Hepatocyte (in vitro differentiated cells): Measurements from ENCODE around the gene GPRASP3. TPM values are rescaled to one million over a fixed set of nuclear protein-coding genes. Genes with fewer than 3 reads are reported as not detected.
A peak's percentile ranks its signal among the peaks of the same experiment; 100 is the strongest.
"Not testable (repeated sequence)": the region's sequence is repeated elsewhere in the genome, so short reads cannot be mapped to it uniquely, and the experiment has no call there.

ENCODE experiments used
- DNase-seq: peaks from one replicate; pipeline ENCODE4 v3.0.0-alpha.2; 2016; ENCODE audit warnings: low spot score
- H2AFZ ChIP-seq: fragments of 200-600 bp; sonication (generic); 2 replicates; pipeline ENCODE4 v1.6.0; 2016; ENCODE audit warnings: antibody characterized with exemption, mild to moderate bottlenecking
- H3K27ac ChIP-seq: fragments of 200-600 bp; sonication (generic); 2 replicates; pipeline ENCODE4 v1.5.1; 2016; ENCODE audit warnings: mild to moderate bottlenecking
- H3K27me3 ChIP-seq: fragments of 200-600 bp; sonication (generic); 2 replicates; pipeline ENCODE4 v1.6.1; 2016
- H3K36me3 ChIP-seq: fragments of 200-600 bp; sonication (generic); replicated peaks from 2 replicates; pipeline ENCODE4 v1.5.1; 2016; ENCODE audit warnings: low read depth; ENCODE audit not compliant: insufficient read depth
- H3K4me1 ChIP-seq: fragments of 200-600 bp; sonication (generic); 2 replicates; pipeline ENCODE4 v1.5.1; 2016; ENCODE audit warnings: mild to moderate bottlenecking, moderate library complexity; ENCODE audit not compliant: insufficient read depth
- H3K4me2 ChIP-seq: fragments of 200-600 bp; sonication (generic); 2 replicates; pipeline ENCODE4 v1.6.0; 2016
- H3K4me3 ChIP-seq: fragments of 200-600 bp; sonication (generic); 2 replicates; pipeline ENCODE4 v1.5.1; 2016; ENCODE audit warnings: mild to moderate bottlenecking
- H3K79me2 ChIP-seq: fragments of 200-600 bp; sonication (generic); 2 replicates; pipeline ENCODE4 v1.6.0; 2017; ENCODE audit warnings: mild to moderate bottlenecking
- H3K9me2 ChIP-seq: fragments of 200-600 bp; sonication (generic); replicated peaks from 2 replicates; pipeline ENCODE4 v1.6.0; 2017; ENCODE audit warnings: mild to moderate bottlenecking; ENCODE audit not compliant: insufficient read depth
- H3K9me3 ChIP-seq: fragments of 200-600 bp; sonication (generic); 2 replicates; pipeline ENCODE4 v1.5.1; 2016; ENCODE audit warnings: low read depth, mild to moderate bottlenecking
- H4K20me1 ChIP-seq: fragments of 200-600 bp; sonication (generic); 2 replicates; pipeline ENCODE4 v1.6.0; 2016; ENCODE audit warnings: mild to moderate bottlenecking; ENCODE audit not compliant: insufficient read depth, poor library complexity, severe bottlenecking
- EZH2 ChIP-seq: fragments of 200-600 bp; sonication (generic); IDR thresholded peaks from 2 replicates; pipeline ENCODE4 v1.6.1; 2016; ENCODE audit warnings: antibody characterized with exemption, mild to moderate bottlenecking, borderline replicate concordance
- EZH2phosphoT487 ChIP-seq: fragments of 200-600 bp; sonication (generic); IDR thresholded peaks from one replicate; pipeline ENCODE4 v1.6.1; 2018; ENCODE audit warnings: antibody characterized with exemption, mild to moderate bottlenecking, low read depth, moderate library complexity; ENCODE audit not compliant: unreplicated experiment, severe bottlenecking
- WGBS: methylation state at CpG from one replicate; pipeline ENCODE4 v1.1.6; 2016; ENCODE audit warnings: low lambda C conversion rate; ENCODE audit errors: missing lambda C conversion rate; 5-methylcytosine and 5-hydroxymethylcytosine counted together
- polyA plus RNA-seq: library from polyadenylated mRNA; unstranded; fragments of >200 nt; fragmentation: Nextera tagmentation; extraction: Ambion mirVana; gene quantifications from 2 replicates; pipeline ENCODE4 v1.2.1, GENCODE V29; 2016
- total RNA-seq: library from RNA; depleted of rRNA; stranded (reverse); fragments of >200 nt; gene quantifications from 2 replicates; pipeline ENCODE4 v1.2.3, GENCODE V29; 2014
- TF ChIP-seq, protein P1 (sequence below): fragments of 200-600 bp; sonication (generic); IDR thresholded peaks from 2 replicates; pipeline ENCODE4 v1.5.1; 2016; ENCODE audit warnings: antibody characterized with exemption, mild to moderate bottlenecking; ENCODE audit not compliant: poor library complexity

GPRASP3 gene
- total and polyA plus RNA-seq, 2 experiments from 2014 or later = 1.8 to 7.5 TPM

DNA sequence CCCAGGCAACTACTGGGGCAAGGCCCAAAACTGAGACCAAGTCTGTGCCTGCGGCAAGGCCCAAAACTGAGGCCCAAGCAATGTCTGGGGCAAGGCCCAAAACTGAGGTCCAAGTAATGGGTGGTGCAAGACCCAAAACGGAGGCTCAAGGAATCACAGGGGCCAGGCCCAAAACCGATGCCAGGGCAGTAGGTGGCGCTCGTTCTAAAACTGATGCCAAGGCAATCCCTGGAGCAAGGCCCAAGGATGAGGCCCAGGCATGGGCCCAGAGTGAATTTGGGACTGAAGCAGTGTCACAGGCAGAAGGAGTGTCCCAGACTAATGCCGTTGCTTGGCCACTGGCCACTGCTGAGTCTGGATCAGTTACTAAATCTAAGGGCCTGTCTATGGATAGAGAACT is 5.5 kb upstream of the GPRASP3 start:
- H3K9me2 ChIP-seq = no peaks in the 10 kb centered on the region
- H3K27ac ChIP-seq = no peak overlapping the region
- no peak for DNase-seq
- H3K4me3 ChIP-seq = no peak overlapping the region
- no peaks in the 10 kb centered on the region for H3K9me3 ChIP-seq
- no peaks in the 10 kb centered on the region for H4K20me1 ChIP-seq
- H2AFZ ChIP-seq = no peak overlapping the region
- H3K4me2 ChIP-seq = no peak overlapping the region
- no peaks in the 10 kb centered on the region for H3K36me3 ChIP-seq
- 89% methylated on average over 6 of the region's 6 CpGs for WGBS
- no peaks in the 10 kb centered on the region for H3K79me2 ChIP-seq
- H3K27me3 ChIP-seq = no peaks in the 10 kb centered on the region
- TF ChIP-seq, protein P1, sequence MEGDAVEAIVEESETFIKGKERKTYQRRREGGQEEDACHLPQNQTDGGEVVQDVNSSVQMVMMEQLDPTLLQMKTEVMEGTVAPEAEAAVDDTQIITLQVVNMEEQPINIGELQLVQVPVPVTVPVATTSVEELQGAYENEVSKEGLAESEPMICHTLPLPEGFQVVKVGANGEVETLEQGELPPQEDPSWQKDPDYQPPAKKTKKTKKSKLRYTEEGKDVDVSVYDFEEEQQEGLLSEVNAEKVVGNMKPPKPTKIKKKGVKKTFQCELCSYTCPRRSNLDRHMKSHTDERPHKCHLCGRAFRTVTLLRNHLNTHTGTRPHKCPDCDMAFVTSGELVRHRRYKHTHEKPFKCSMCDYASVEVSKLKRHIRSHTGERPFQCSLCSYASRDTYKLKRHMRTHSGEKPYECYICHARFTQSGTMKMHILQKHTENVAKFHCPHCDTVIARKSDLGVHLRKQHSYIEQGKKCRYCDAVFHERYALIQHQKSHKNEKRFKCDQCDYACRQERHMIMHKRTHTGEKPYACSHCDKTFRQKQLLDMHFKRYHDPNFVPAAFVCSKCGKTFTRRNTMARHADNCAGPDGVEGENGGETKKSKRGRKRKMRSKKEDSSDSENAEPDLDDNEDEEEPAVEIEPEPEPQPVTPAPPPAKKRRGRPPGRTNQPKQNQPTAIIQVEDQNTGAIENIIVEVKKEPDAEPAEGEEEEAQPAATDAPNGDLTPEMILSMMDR = no peak
- TF ChIP-seq EZH2 (no peak), EZH2phosphoT487 (no peak)
- no peaks in the 10 kb centered on the region for H3K4me1 ChIP-seq

DNA sequence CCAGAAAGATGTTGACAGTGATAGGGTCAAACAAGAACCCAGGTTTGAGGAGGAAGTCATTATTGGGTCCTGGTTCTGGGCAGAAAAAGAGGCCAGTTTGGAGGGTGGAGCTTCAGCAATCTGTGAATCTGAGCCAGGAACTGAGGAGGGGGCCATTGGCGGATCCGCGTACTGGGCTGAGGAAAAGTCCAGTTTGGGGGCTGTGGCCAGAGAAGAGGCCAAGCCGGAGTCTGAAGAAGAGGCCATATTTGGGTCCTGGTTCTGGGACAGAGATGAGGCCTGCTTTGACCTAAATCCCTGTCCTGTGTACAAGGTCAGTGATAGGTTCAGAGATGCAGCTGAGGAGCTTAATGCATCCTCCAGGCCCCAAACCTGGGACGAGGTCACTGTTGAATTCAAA is 4.6 kb upstream of the GPRASP3 start:
- Histone ChIP-seq H3K4me2 (no peak overlapping the region), H3K9me3 (no peaks in the 10 kb centered on the region), H3K79me2 (no peaks in the 10 kb centered on the region), H3K27ac (no peak overlapping the region), H3K4me1 (no peaks in the 10 kb centered on the region), H3K27me3 (no peaks in the 10 kb centered on the region), H3K36me3 (no peaks in the 10 kb centered on the region), H3K4me3 (no peak overlapping the region), H4K20me1 (no peaks in the 10 kb centered on the region), H2AFZ (no peak overlapping the region), H3K9me2 (no peaks in the 10 kb centered on the region)
- no peak for TF ChIP-seq EZH2
- TF ChIP-seq, protein P1 = no peak
- TF ChIP-seq EZH2phosphoT487 = no peak
- 89% methylated on average over 5 of the region's 5 CpGs for WGBS
- no peak for DNase-seq

DNA sequence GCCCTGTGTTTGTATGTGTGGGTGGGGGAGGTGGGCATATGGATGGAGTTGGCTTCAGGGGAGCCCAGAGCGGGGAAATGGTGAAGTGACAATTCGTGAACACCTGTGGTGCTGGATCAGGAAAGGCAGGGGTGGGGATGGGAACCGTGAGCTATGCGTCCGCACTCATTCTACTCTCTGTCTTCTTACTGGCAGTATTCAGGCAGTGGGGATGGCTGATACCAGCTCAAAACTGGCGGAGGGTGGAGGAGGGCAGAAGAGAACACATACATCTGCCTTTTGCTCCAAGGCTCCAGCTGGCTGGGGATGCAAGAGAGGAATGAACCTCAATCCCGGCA is 595 bp downstream of the GPRASP3 start:
- Histone ChIP-seq H3K4me3 (peak overlapping the region; percentile 29), H3K4me2 (peak overlapping the region; percentile 79), H2AFZ (peak overlapping the region; percentile 60)
- not testable (repeated sequence) for H3K27ac ChIP-seq, DNase-seq, H3K9me3 ChIP-seq, H4K20me1 ChIP-seq, H3K79me2 ChIP-seq, H3K27me3 ChIP-seq, H3K9me2 ChIP-seq, H3K4me1 ChIP-seq, H3K36me3 ChIP-seq
- WGBS = 90% methylated on average over 5 of the region's 7 CpGs

DNA sequence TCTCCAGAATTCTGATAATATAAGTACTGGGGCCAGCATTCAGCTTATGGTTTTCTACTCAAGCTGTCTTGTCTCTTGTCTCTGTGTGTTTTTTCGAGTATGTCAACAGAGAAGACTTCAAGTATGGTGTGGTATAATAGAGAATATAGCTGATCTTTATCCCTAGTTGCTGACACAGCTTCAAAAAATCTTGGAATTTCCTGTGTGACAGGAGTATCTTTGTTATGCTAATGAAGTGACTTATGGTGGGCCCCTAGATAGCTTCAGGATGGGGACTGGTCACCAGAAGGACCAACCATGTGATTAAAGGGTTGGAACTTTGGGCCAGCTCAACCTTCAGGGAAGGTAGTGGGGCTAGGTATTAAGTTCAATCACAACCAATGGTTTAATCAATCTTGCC is 2.9 kb downstream of the GPRASP3 start:
- Histone ChIP-seq H2AFZ (no peak overlapping the region), H3K4me3 (no peak overlapping the region), H3K36me3 (no peaks in the 10 kb centered on the region), H3K9me2 (no peaks in the 10 kb centered on the region), H4K20me1 (no peaks in the 10 kb centered on the region), H3K27ac (no peak overlapping the region), H3K9me3 (no peaks in the 10 kb centered on the region), H3K27me3 (no peaks in the 10 kb centered on the region), H3K79me2 (no peaks in the 10 kb centered on the region), H3K4me2 (no peak overlapping the region), H3K4me1 (no peaks in the 10 kb centered on the region)
- DNase-seq = no peak
- no peak for TF ChIP-seq EZH2phosphoT487
- TF ChIP-seq, protein P1 = no peak
- TF ChIP-seq EZH2 = no peak
- 52% methylated on average over 1 of the region's 1 CpG for WGBS
